HG02840 (cell line): ENCODE results near the gene RIPOR3.
"Not testable (repeated sequence)": the region's sequence is repeated elsewhere in the genome, so short reads cannot be mapped to it uniquely, and the experiment has no call there.

ENCODE experiments used
- ATAC-seq: cut with Tn5 transposase; IDR thresholded peaks from one replicate; pipeline ENCODE4 v1.9.1; 2021; ENCODE audit warnings: mild to moderate bottlenecking, moderate library complexity, moderate number of reproducible peaks; ENCODE audit not compliant: unreplicated experiment, low FRiP score

The RIPOR3 gene

GRCh38 chr20:50559856-50560638 is 131.3 kb downstream of the RIPOR3 start:
- no peak for ATAC-seq

DNA sequence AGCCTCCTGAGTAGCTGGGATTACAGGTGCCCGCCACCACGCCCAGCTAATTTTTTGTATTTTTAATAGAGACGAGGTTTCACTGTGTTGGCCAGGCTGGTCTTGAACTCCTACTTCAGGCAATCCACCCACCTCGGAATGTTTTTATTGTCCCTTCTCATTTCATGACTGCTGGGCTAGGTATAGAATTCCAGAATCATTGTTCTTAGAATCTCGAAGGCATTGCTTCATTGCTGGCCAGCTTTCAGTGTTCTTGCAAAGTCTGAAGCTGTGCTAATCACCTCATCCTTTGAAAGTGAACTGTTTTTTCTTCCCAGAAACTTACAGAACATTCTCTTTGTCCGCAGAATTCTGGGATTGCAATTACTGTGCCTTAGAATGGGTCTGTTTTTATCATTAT is 132.2 kb downstream of the RIPOR3 start:
- ATAC-seq, result no peak

GRCh38 chr20:50558483-50558925 is 132.8 kb downstream of the RIPOR3 start:
- no peak for ATAC-seq

- no peak for ATAC-seq
Observed at GRCh38 chr20:50557549-50558134, 133.7 kb downstream of the RIPOR3 start.

DNA sequence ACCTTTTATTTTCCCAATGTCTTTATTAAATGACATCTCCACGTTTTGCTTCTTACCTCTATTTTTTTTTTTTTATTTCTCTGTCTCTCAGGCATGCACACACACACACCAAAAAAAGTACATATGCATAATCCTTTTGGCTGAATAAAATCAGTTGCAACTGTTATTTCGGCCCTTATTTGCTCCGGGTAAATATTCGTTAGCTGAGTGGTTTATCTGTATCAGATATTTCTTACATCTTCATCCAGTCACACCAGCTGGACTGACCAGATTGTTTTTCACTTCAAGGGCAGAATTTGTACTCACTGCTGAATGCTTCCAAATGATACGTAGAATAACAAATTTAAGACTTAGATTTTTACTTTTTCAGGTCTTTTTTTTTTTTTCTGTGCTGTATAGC is 135.7 kb downstream of the RIPOR3 start:
- ATAC-seq, result no peak

- no peak for ATAC-seq
Observed at GRCh38 chr20:50554694-50555579, 136.4 kb downstream of the RIPOR3 start.

DNA sequence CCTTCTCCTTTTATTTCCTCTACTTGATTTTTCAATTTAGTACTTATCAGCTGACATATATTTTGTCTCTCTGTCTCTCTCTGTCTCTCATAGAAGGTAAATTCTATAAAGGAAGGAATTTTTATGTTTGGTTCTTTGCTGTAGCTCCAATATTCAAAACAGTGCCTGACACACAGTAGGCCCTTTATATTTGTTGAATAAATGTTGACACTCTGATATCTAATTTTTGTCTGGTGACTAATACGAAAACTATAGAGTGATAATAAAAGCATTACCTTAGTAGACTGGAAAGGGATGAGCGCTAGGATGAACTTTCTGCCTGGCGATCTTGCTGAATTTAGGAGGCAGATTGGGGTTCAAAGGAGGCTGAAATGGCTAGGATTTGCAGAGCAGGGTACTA is 138.4 kb downstream of the RIPOR3 start:
- ATAC-seq, result no peak

DNA sequence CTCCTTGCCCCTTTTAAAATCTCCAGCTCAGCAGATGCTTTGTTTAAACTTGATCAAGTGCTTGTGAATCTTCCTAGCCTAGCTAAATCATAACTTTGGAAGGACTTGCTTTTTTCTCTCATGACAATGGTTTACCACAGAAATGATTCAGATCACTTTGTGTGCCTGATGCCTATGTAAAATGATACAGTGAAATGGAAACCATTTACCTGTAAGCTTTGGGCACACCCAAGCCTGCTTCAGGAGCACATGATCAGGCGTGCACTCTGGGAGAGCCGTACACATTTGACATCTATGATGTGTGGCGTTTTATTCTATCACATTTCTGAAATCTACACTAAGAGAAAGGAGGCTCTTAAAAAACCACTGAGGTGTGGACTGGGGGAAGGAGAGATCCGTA is 140.1 kb downstream of the RIPOR3 start:
- ATAC-seq, result no peak

DNA sequence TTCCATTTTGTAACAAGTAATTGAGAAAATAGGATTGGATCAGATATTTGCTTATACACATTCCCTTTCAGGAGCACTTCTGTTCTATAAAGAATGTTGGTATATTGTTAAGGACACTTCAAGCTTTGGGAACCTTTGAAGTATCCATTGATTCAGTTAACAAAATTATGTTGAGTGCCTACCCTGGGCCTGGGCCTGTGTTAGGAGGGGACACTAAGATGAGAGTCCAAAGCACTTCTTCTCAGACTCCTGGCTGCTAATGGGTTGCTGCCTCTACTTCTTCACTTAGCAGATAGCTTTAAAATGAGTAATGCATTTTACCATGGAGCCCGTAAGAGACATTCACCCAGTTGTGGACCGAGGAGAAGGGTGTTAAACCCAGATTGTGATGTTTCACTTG is 140.8 kb downstream of the RIPOR3 start:
- ATAC-seq, result no peak

- ATAC-seq, result no peak
Observed at GRCh38 chr20:50548396-50548795, 142.9 kb downstream of the RIPOR3 start.

GRCh38 chr20:50547964-50548363 is 143.4 kb downstream of the RIPOR3 start:
- ATAC-seq, result no peak

- ATAC-seq, result no peak
Observed at GRCh38 chr20:50546729-50547314, 144.5 kb downstream of the RIPOR3 start.

GRCh38 chr20:50545126-50545525 is 146.2 kb downstream of the RIPOR3 start:
- no peak for ATAC-seq

- ATAC-seq, result no peak
Observed at GRCh38 chr20:50543326-50543725, 148.0 kb downstream of the RIPOR3 start.

GRCh38 chr20:50541606-50542041 is 149.7 kb downstream of the RIPOR3 start:
- peak; percentile 46 for ATAC-seq

- peak; percentile 18 for ATAC-seq
Observed at GRCh38 chr20:50540620-50541605, 150.4 kb downstream of the RIPOR3 start.

DNA sequence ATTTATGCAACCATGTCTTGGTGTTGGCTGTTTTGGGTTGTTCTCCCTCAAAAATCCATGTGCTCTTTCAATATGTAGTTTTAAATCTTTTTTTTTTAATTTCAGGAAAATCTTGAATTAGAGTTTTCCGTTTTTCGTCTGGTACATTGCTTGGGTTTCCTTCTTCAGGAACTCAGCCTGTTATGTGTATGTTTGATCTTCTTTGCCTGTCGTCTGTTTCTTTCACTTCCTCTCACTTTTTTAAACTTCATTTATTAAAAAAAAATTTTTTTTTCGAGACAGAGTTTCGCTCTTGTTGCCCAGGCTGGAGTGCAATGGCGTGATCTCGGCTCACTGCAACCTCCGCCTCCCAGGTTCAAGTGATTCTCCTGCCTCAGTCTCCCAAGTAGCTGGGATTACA is 151.5 kb downstream of the RIPOR3 start:
- ATAC-seq, result not testable (repeated sequence)

- no peak for ATAC-seq
Observed at GRCh38 chr20:50538276-50538675, 153.1 kb downstream of the RIPOR3 start.

DNA sequence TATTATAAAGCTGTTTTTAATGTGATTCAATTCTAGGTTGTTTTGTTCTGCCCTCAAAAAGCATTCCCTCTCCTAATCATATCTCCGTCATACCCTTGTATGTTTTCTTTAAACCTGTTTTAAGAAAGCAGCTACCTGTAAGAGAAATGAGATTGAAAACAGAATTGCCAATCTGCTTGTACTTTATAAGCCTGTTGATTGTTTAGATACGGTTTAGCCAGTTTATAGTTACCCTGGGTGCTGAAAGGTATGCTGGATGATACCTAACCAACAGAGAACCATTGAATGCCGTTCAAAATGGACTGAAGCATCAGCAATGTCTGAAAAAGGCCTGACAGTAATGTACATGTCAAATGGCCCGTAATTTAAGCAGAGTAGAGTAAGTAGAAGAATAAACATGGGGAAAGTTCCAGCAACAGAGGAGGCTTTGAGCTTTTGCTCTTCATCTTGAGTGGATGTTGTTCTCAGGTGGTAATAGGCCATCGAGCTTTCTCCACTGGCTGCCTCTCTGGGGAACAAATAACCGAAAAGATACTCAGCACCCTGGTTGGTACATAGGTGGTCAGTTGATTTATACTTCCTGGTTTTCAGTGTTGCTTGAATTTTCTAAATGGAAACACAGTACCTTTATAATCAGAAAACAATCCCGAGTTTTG is 153.7 kb downstream of the RIPOR3 start:
- ATAC-seq, result no peak
